IPS-11a (cell line): ENCODE results near the gene BTBD9.

Source experiments
- H3K4me3 ChIP-seq: one replicate; pipeline ENCODE4 v1.5.1; 2013; ENCODE audit warnings: low read depth, low read length, control low read depth

Gene BTBD9

GRCh38 chr6:38603496-38603895, 36.2 kb downstream of the BTBD9 start:
- no peak overlapping the region for H3K4me3 ChIP-seq

GRCh38 chr6:38599966-38600550, 39.7 kb downstream of the BTBD9 start:
- H3K4me3 ChIP-seq, result no peak overlapping the region

GRCh38 chr6:38599261-38599660, 40.5 kb downstream of the BTBD9 start:
- no peak overlapping the region for H3K4me3 ChIP-seq

- no peak overlapping the region for H3K4me3 ChIP-seq
Observed at GRCh38 chr6:38593998-38594665, 45.6 kb downstream of the BTBD9 start.

- no peak overlapping the region for H3K4me3 ChIP-seq
Observed at GRCh38 chr6:38593409-38593808, 46.3 kb downstream of the BTBD9 start.

GRCh38 chr6:38591439-38591838, 48.3 kb downstream of the BTBD9 start:
- no peak overlapping the region for H3K4me3 ChIP-seq

- no peak overlapping the region for H3K4me3 ChIP-seq
Observed at GRCh38 chr6:38589367-38589720, 50.4 kb downstream of the BTBD9 start.

- no peak overlapping the region for H3K4me3 ChIP-seq
Observed at GRCh38 chr6:38588631-38589366, 50.9 kb downstream of the BTBD9 start.

GRCh38 chr6:38587766-38588362, 51.9 kb downstream of the BTBD9 start:
- no peak overlapping the region for H3K4me3 ChIP-seq

- no peak overlapping the region for H3K4me3 ChIP-seq
Observed at GRCh38 chr6:38586992-38587391, 52.7 kb downstream of the BTBD9 start.

GRCh38 chr6:38584731-38585130, 55.0 kb downstream of the BTBD9 start:
- H3K4me3 ChIP-seq, result no peak overlapping the region

- H3K4me3 ChIP-seq, result no peak overlapping the region
Observed at GRCh38 chr6:38583523-38583922, 56.2 kb downstream of the BTBD9 start.

GRCh38 chr6:38580030-38580429, 59.7 kb downstream of the BTBD9 start:
- H3K4me3 ChIP-seq, result no peak overlapping the region

GRCh38 chr6:38579010-38579628, 60.6 kb downstream of the BTBD9 start:
- H3K4me3 ChIP-seq, result no peak overlapping the region

- H3K4me3 ChIP-seq, result no peak overlapping the region
Observed at GRCh38 chr6:38578075-38578474, 61.7 kb downstream of the BTBD9 start.

GRCh38 chr6:38577492-38577891, 62.2 kb downstream of the BTBD9 start:
- H3K4me3 ChIP-seq, result no peak overlapping the region

- no peak overlapping the region for H3K4me3 ChIP-seq
Observed at GRCh38 chr6:38573801-38574395, 65.8 kb downstream of the BTBD9 start.

- no peak overlapping the region for H3K4me3 ChIP-seq
Observed at GRCh38 chr6:38572186-38572813, 67.4 kb downstream of the BTBD9 start.

GRCh38 chr6:38571721-38572120, 68.0 kb downstream of the BTBD9 start:
- H3K4me3 ChIP-seq, result no peak overlapping the region

- H3K4me3 ChIP-seq, result no peak overlapping the region
Observed at GRCh38 chr6:38570750-38571149, 69.0 kb downstream of the BTBD9 start.

GRCh38 chr6:38567436-38567835, 72.3 kb downstream of the BTBD9 start:
- no peak overlapping the region for H3K4me3 ChIP-seq
